Stimulated activated CD4-positive, alpha-beta T cell treated with anti-CD3 and anti-CD28 coated beads, Interleukin-1b, Interleukin-23, amount 100 ng/mL, for 4 hours (primary cell): ENCODE results near the gene HADHB.
"Not testable (repeated sequence)": the region's sequence is repeated elsewhere in the genome, so short reads cannot be mapped to it uniquely, and the experiment has no call there.

Source experiments
- DNase-seq, 2 donors: peaks; one replicate each; pipeline ENCODE4 v3.0.0-alpha.2; 2020; ENCODE audit warnings: low read depth in 2 of 2

Gene HADHB

DNA sequence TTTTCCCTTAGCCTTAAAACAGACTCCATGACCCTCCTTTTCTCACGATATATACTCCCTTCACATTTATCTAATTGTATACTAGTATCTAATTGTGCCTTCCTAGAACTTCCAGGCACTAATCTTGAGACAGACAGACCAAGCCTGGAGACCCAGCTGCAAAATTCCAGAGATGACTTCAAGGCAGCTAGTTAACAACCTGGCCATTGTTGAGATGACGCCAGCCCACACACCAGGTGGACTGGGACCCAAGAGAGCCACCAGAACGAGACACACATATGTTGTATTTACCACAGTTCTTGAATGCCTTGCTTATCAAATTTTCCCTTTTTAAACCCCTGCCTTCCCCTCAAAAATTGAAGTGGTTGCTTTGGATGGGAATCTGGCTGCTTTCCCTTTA lies 52.3 kb downstream of the HADHB start:
- no peak for DNase-seq

- no peak for DNase-seq
Measured at GRCh38 chr2:26298286-26298637, 53.5 kb downstream of the HADHB start.

DNA sequence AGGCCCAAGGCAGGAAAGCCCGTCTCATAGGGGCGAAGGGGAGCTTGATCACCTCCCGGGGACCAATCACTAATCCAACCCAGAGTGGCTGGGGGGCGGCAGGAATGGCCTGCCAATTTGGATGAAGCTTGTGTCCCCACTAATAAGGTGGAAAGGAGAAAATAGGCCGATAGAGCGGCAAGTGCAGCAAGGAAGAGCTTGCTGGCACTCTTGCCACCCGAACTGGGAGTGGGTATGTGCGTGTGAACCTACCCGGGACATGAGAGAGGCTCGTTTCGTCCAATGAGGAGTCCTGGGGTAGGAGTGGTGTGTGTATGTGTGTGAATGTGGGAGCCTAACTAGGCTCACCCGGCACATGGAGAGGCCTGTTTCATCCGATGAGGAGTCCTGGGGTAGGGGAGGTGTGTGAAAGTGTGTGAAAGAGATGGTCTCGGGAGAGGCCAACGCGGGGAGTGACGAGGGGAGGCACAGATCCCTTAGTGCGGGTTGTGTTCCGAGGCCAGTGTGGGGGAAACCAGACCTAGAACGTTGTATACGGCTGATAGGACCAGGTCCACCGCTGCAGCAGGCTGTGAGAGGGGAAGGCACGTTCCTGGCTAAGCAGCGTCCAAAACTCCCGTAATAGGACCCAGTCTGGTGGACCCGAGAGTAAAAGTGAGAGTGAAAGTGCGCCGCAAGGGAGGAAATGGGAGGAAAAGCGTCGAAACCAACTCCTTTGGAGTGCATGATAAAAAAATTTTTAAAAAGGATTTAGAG lies 54.1 kb downstream of the HADHB start:
- DNase-seq, result peak; percentile 10 to 25

GRCh38 chr2:26299471-26300101 lies 54.8 kb downstream of the HADHB start:
- DNase-seq, result peak; percentile 4 to 5

GRCh38 chr2:26300234-26300925 lies 55.6 kb downstream of the HADHB start:
- DNase-seq, result no peak

DNA sequence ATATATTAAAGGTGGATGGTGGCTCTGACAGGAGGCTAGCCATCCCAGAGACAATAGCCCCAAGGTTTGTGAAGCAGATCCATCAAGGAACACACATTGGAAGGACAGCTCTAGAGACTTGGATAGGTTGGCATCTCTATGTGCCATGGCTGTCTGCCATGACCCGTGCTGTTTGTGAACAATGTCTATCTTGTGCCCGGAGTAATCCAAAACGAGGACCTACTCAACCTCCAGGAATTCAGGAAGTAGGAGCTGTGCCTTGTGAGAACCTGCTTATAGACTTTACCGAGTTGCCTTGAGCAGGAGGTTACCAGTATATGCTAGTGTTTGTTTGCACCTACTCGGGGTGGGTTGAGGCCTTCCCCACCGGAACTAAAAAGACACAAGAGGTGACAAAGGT lies 58.1 kb downstream of the HADHB start:
- no peak for DNase-seq

GRCh38 chr2:26305094-26305493 lies 60.4 kb downstream of the HADHB start:
- not testable (repeated sequence) for DNase-seq

GRCh38 chr2:26305540-26305939 lies 60.8 kb downstream of the HADHB start:
- no peak for DNase-seq

DNA sequence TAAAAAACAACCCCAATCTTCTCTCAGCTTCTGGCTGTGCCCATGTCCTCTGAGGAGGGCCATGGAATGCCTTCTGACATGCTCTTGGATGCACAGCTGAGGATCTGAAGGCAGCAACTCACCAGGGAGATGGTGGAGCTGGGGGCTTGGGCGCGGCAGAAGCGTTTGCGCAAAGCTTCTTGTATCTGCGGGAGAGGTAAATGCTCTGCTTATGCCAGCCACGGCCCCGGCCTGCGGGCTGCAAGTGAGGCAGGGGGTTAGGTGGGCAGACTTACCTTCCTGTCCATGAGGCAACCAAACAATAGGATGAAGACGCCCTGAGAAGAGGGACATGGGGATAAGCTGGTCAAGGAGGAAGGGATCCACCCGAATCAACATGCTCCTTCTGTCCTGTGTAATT lies 65.2 kb downstream of the HADHB start:
- no peak for DNase-seq

GRCh38 chr2:26312471-26312870 lies 67.7 kb downstream of the HADHB start:
- no peak for DNase-seq

- no peak for DNase-seq
Measured at GRCh38 chr2:26313446-26313845, 68.7 kb downstream of the HADHB start.

DNA sequence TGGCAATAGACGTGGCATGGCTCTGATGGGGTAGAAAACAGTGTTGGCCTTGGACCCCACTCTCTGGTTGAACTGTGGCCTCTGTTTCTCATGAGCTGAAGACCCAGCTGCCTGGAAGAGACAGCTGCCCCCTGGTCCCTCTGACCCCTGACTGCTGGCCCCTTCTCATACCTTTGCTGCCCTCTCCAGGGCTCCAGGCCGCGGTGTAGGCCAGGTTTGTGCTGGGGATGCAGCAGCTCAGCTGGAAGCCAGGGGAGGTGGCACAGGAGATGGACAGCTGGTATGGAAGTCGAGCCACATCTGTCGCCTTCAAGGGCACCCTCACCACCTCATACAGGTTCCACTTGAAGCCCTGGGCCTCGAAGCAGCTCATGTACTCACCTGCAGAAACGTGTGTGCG lies 69.5 kb downstream of the HADHB start:
- DNase-seq, result no peak

DNA sequence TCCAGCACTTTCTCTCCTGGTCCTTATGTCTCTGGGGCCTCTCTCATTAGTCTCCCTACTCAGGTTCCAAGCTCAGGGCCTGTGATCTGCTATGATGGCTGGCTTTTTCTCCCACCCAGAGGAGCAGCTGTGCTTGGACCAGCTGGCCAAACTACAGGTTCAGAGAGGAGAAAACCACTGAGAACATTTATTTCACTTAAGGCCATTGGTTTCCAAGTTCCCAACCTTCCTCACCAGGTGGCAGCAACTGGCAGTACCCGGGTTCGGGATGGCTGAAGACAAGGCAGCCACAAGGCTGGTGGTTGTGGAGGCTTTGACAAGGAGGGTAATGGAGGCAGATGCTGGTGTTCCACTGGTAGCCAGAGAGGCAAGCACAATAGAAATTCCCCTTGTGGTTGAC lies 71.3 kb downstream of the HADHB start:
- no peak for DNase-seq

GRCh38 chr2:26316845-26317244 lies 72.1 kb downstream of the HADHB start:
- no peak for DNase-seq

- no peak for DNase-seq
Measured at GRCh38 chr2:26317377-26318105, 72.8 kb downstream of the HADHB start.

DNA sequence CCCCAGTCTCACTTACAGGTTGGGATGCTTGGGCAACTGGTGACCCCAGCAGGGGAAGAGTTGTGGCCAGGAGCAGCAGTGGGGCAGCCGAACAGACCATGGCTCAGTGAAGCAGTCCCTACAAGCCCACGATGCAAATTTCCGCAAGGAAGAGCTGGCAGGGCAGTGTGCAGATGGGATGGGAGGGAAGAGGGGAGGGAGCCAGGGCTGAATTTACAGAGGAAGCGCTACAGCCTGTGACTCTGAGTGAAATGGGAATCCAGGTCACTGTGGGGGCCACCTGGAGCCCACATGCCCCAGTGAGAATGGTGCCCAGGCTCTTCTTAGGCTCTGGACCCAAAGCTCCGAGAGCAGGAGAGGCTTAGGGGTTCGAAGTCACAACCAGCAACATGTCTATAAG lies 74.2 kb downstream of the HADHB start:
- no peak for DNase-seq

- not testable (repeated sequence) for DNase-seq
Measured at GRCh38 chr2:26324479-26324878, 79.7 kb downstream of the HADHB start.

DNA sequence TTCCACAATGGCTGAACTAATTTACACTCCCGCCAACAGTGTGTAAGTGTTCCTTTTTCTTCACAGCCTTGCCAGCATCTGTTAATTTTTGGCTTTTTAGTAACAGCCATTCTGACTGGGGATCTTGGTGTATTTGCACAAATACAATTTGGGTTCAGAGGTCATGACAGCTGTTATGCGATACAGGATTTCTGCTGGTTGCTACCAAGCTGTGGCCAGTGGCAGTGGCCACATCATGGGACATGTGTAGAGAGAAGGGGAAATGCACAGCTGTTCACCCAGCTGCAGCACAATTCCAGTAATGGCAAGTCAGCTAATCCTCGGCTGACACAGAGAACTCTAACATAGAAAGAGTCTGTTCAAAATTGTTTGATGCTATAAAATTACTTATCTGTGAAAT lies 80.2 kb downstream of the HADHB start:
- no peak for DNase-seq

DNA sequence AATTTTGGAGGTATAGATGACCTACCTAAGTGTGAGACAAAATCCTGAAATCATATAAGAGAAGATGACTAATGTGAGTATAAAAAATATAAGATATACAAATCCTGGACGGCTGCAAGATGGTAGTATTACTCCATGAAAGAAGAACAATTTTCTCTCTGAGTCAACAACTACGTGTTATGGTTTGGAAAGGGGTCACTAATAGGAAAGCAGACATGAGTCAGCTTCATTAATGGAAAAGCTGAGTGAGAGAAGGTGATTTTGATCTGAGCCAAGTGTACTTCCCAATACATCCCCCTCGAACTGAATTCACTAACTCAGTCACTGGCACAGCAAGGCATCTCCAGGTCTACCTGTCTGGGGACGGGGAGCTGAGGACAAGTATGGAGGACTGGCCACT lies 81.1 kb downstream of the HADHB start:
- DNase-seq, result no peak

GRCh38 chr2:26326514-26326913 lies 81.8 kb downstream of the HADHB start:
- DNase-seq, result no peak

DNA sequence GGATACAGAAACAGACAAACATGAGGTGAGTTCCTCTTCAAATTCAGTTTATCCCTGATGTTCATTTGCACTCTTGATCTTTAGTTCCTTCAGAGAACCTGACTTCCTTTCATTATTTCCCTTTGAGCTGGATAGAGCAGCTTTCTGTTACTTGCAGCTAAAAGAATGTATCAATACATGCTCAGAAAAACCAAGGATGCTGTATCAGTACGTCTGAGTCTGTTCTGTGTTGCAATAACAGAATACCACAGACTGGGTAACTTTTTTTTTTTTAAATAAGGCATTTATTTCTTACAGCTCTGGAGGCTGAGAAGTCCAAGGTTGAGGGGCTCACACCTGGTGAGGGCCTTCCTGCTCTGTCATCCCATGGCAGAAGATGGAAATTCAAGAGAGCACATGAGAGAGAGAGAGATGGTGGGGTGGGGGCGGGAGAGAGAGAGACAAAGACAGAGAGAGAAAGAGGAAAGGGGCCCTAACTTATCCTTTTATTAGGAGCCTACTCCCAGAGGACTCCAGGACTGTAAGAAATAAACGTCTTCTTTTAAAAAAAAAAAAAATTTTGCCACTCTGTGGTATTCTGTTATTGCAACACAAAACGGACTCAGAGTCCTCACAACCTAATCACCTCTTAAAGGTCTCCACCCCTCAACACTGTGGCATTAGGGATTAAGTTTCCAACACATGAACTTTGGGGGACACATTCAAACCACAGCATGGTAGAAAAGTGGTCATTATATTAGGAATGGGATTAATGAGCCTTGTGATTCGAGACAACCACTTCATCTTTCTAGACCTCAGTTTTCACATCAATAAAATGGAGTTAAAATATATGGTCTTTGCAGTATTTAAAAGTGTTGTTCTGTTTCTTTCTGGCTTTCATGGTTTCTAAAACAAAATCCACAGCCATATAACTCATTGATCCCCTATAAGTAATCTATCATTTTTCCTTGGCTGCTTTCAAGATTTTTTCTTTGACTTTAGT lies 82.8 kb downstream of the HADHB start:
- no peak for DNase-seq
